ENCODE data around the gene MRTFA.

Gene MRTFA

DNA sequence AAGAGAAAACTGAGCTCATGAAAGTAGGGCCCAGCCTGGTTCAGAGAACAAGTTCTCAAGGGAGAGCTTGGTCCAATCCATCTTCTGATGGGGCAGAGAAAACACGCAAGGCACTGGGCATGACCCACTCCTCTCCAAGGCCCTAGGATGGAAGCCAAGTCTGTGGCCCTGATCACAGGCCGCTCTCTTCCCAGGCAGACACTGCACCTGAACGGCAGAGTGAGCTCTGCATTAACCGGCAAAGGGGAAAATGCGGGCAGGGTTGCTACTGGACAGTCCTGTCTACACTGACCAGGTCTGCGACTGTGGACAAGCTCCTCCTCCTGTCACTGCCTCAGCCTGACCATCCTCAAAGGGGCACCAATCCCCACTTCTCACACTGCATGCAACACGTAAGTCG is 216.8 kb downstream of the MRTFA start:
- no peak for DNase-seq

DNA sequence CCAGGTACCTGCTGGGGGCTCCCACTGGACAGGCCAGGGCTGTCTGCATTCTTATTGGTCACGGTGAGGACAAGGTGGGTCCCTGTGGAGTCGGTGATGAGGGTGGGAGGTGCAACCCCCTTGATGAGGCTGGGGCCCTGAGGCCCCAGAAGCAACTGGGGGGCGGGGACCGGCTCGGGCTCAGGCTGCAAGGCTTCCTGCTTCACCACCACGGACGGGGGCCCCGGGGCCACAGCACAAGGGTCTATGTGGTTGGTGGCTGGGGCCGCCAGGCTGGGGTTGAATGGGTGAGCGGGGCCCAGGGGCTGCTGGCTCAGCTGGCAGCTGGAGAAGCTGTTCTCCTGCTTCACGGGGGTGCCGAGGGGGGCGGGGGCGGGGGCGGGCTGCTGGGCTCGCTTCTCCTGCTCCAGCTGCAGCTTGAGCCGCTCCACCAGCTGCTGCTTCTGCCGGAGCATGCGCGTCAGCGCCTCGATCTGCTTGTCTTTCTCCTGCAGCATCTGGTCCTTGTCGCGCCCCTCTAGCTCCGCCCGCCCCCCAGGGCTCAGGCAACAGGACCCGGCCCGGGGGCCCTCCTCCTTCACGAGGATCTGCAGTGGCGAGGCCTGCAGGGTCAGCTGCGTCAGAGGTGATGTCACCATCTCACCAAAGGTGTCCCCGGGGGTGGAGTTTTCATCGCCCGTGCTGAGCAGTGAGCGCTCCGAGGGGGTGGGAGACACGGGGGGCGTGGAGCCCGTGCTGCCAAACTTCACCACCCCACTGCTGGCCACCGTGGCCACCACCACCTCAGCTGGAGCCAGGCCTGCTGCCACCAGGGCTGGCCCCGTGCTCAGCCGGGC is 217.9 kb downstream of the MRTFA start:
- DNase-seq: no peak

DNA sequence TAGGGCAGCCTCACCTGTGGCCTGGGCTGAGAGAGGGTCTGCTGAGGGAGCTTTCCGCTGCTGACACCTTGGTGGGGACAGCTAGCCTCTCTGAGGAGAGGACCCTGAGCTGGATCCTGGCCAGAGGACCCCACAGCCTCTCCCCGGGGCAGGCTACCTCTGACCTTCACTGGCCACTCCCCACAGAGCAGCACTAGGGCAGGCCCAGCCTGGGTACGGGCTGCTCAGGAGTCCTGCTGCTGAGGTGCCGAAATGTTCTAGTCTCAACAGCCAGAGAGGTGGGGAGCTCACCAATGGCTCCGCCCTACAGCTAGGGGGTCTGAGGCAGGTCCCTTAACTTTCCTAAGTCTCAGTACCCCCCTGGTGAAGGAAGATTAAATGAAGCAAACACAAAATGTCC is 218.6 kb downstream of the MRTFA start:
- no peak for DNase-seq

DNA sequence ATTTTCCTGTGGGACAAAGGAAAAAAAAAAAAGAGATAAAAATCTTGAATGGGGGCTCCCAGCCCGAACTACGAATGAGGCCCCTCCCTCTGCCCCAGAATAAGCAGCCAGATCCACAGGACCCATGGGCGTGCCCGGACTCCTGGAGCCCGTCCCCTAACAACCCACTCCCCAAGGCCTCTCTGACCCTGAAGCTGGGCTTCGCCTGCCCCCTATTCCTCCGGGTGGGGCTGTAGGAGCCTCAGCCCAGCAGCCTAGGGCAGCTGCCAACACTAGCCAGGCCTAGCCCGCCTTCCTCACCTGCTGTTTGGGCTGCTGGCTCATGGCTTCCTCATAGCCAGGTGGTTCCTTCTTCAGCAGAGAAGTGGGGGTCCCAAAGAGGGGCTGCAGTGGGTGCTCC is 219.5 kb downstream of the MRTFA start:
- DNase-seq: no peak

DNA sequence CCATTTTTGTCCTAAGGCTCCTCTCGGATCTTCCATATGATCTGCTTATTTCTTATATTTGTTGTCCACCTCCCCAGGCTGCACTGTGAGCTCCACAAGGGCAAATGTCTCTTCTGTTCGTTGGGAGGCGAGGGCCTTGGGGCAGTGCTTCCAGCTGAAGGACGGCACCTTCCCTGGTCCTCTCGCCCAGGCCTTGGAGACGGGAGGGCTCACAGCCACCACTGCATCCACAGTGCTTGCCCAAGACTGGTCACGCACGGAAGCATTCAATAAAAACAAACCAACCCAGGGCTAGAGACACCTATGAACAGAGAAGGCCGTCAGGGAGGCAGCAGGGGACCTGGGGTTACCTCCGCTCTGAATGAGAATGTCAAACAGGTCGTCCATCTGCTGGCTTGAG is 219.9 kb downstream of the MRTFA start:
- DNase-seq: no peak

DNA sequence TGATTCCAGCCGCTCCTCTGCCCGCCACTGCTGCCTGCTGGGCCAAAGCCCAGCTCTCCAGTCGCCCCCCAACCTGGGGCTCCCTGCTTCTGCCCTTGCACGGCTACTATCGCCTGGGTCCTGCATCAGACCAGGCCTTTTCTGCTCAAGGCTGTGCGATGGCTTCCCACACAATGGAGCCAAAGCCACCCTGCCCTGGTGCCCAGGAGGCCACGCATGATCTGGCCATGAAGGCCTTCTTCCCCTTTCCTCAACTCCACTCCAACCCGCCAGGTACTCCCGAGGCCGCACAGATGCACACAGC is 220.3 kb downstream of the MRTFA start:
- DNase-seq: no peak

DNA sequence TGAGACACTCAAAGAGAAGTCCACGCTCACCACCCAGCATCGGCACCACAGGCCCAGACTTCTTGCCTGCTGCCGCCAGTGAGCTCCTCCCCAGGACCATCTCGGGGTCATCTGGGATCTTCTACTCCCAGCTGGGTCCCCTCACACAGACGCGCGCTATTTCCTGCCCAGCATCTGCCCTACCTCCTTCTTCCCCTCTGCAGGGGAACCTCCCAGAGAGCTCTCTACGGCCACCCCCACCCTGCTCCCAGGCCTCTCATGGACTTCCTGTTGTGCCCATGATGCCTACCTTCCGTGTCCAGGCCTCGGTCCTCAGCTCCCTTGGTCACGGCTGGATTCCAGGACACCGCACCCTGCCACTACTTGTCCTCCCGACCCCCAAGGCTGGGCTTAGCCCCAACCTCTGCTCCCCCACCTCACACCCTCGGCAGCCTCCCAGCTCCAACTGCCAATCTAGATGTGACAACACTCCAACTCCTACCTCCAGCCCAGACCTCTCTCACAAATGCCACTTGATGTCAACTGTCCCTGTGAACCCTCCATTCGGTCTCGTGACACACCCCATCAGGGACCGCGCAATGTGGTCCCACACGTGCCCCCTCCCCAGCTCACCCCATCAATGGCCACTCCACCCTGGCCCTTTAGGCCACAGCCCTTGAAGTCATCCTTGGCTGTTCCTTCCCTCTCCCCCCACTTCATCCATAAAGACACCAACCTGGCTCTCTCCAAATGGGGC is 220.8 kb downstream of the MRTFA start:
- no peak for DNase-seq

DNA sequence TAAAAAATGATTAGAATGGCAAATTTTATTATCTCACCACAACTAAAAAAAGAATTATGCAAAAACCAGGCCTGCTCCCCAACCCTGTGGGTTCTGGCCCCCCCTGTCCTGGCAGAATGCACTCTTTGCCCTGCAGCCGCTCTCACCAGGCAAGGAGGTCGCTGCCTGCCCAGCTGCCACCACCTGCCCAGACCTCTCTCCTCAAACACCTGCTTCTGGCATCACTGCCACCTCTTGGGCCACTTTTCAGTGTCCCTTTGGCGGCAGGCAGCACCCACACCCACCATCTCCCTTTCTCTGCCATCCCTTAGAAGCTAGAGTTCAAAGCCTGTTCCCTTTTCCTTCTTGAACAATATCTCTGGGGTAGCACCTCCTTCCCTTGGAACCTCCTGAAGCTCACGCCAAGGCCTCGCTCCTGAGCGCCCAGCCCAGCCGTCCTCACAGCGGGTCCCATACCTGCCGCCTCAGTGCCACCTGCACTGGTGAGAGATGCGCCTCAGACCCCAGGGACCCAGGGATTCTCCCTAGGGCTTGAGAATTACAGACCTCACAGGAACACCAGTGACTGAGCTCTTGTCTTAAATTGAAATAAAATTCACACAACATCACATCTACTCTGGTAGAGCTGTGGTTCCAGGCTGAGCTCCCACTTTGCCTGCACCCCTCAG is 221.5 kb downstream of the MRTFA start:
- no peak for DNase-seq

DNA sequence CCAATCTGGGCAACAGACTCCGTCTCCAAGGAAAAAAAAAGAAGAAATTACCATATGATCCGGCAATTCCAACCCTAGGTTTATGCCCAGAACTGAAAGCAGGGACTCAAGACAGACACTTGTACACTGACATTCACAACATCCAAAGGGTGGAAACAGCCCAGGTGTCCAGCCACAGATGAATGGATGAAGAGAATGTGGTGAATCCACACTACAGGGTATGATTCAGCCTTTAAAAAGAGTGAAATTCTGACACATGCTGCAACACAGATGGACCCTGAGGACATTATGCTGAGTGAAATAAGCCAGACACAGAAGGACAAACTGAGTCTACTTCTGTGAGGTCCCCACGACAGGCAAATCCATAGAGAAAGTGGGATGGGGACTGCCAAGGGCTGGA is 222.2 kb downstream of the MRTFA start:
- DNase-seq: no peak

DNA sequence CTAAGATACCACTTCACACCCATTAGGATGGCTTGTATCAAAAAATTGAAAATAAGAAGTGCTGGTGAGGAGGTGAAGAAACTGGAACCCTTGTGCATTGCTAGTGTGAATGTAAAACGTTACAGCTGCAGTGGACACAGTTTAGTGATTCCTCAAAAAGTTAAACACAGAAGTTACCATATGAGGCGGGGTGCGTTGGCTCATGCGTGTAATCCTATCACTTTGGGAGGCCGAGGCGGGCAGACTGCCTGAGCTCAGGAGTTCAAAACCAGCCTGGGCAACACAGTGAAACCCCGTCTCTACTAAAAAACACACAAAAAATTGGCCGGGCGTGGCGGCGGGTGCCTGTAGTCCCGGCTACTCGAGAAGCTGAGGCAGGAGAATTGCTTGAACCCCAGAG is 222.6 kb downstream of the MRTFA start:
- no peak for DNase-seq

DNA sequence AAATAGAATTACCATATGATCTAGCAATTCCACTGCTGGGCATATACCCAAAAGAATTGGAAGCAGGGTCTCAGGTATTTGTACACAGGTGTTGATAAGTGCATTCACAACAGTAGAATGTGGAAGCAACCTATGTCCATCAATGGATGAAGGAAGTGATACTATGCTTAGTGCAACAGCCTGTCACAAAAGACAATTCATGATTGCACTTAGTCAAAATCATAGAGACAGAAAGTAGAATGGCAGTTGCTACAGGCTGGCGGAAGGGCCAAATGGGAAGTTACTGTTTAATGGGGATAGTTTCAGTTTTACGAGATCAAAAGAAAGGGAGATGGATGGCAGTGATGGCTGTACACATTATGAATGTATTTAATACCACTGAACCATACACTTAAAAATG is 224.1 kb downstream of the MRTFA start:
- DNase-seq: no peak

DNA sequence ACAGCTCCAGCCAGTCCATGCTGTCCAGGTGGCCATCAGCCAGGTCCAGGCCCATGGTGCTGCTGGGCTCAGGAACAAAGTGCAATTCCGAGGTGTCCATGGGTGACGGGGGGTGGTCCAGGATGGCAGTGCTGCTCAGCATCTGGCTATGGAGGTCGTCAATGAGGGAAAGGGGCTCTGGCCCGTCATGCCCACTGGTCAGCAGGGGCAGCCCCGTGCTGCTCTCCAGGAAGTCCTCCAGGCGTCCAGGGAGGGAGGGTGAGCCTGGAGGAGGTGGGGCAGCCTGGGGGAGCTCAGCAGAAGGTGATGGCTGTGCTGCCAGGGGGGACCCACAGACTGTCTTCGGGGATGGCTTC is 225.0 kb downstream of the MRTFA start:
- no peak for DNase-seq

DNA sequence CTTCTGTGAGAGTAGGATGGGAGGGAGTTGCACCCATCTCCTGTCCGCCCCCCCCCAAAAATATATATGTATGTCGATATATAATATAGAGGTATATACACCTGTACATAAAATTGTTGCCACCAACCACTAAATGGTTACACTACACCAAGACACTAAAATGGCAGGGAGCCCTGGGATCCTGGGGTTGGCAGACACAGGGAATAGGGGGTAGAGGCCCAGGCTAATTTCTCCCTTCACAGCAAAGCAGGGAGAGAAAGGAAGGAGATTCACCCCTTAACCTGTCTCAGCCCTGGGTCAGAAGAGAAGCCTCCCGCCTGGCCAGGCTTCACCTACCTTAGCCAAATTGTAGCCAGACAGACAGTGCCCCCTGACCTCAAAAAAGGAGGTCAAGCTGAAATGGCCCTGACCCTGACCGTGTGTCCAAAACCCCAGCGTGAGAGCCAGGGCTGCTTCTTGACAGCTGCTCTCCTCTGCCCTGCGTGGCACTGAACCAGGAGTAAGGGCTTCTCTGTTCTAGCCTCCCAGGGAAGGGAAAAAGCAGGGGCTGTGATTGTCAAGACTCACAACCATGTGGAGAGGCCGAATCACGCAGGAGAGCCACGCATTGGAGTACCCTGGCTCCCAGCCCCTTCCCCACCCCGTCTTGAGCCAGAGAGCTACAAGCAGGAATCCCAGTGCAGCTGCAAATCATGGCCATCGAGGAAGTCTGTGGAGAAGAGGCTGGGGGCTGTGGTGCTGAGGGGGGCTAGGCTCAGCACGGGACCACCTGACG is 225.6 kb downstream of the MRTFA start:
- DNase-seq: no peak

DNA sequence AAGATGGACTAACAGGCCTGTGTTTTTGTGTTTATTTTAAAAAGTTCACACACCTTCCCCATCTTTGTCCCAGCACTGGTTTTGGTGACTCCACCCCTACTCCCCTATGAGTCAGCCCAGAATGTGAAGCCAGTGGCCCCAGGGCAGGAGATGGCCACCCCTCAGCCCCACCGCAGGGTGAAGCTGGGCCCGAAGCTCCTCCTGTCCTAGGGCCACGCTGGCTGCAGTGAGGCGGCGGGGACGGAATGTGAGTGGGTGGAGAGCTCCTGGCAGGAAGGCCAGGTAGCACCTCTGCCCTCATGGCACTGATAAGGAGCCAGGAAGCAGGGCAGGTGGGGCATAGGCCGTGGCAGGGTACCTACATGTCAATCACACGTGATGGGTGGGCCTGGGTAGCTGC is 226.2 kb downstream of the MRTFA start:
- DNase-seq: no peak

DNA sequence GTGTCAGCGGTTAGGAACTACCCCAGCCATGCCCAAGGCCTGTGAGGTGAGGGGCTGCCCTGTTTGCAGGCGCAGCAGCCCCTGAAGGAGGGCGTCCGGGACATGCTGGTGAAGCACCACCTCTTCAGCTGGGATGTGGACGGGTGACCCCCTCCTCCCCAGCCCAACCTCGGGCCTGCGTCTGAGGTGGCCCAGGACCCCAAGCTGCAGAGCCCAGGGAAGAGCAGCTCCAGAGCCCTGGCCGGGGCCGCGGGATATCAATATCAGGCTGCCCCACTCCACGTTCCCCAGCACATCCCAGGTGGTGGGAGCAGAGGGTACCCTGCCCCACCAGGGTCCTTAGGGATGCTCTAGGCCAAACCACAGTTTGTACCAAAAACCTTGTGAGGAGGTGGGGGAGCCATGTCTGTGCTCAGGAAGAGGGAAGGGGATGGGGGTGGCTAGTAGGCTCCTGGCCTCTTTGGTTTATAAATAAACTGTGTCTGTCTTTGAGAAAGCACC is 226.9 kb downstream of the MRTFA start:
- DNase-seq: no peak

DNA sequence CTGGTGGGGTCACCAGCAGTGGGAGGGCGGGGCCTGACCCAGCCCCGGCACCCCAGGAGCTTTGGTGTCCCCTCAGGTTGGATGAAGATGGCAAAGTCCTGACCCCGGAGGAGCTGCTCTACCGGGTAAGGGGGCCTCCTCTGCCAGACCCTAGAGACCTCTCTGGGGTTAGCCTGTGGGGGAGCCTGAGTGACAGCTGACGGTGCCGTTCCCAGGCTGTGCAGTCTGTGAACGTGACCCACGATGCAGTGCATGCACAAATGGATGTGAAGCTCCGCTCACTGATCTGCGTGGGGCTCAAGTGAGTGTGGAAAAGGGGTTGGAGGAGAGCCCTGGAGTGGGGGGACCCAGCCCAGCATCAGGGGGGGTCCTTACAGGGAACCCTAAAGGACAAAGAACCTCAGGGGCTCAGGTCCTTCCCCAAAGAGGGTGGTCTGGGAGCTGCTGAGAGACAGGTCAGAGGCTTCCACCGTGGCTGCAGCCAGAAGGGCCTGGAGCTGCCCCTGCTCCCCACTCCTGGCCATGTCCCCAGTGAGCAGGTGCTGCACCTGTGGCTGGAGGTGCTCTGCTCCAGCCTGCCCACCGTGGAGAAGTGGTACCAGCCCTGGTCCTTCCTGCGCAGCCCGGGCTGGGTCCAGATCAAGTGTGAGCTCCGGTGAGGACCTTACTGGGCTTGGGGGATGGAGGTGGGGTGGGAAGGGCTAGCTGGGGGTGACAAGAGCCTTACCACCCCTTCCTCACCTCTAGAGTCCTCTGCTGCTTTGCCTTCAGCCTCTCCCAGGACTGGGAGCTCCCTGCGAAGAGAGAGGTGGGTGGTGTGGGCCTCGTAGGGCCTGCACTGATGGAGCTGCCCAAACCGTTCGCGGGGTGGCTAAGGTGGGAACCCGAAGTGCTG is 227.6 kb downstream of the MRTFA start:
- DNase-seq: no peak

DNA sequence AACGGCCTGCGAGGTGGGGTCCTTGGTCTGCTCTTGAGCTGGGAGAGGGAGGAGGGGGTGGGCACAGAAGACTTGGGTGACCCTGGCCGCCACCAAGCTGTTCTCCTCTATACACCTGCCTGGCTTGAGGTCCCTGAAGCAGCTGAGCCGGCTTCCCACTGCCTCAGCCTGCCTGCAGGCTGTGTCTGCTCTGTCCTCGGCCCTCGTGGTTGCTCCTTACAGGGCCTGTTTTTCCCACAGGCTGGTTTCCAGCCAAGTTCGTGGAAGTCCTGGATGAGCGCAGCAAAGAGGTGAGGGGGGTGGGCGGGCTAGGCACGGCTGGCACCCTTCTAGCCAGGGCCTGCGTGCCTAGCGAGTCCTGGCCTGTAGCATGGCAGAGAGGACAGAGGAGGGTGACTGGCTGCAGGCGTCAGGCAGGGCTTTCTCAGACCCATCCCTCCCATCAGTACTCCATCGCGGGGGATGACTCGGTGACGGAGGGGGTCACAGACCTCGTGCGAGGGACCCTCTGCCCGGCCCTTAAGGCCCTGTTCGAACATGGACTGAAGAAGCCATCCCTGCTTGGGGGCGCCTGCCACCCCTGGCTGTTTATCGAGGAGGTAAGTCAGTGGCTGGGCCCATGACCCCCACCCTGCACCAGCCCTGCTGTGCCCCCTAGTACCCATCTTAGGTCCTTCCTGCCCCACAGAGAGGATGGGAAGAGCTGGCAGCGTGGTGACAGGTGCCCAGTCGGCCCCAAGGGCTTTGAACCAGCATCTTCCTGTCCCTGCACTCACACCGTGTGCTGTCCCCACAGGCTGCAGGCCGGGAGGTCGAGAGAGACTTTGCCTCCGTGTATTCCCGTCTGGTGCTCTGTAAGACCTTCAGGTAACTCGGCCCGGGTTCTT is 228.4 kb downstream of the MRTFA start:
- DNase-seq: no peak

DNA sequence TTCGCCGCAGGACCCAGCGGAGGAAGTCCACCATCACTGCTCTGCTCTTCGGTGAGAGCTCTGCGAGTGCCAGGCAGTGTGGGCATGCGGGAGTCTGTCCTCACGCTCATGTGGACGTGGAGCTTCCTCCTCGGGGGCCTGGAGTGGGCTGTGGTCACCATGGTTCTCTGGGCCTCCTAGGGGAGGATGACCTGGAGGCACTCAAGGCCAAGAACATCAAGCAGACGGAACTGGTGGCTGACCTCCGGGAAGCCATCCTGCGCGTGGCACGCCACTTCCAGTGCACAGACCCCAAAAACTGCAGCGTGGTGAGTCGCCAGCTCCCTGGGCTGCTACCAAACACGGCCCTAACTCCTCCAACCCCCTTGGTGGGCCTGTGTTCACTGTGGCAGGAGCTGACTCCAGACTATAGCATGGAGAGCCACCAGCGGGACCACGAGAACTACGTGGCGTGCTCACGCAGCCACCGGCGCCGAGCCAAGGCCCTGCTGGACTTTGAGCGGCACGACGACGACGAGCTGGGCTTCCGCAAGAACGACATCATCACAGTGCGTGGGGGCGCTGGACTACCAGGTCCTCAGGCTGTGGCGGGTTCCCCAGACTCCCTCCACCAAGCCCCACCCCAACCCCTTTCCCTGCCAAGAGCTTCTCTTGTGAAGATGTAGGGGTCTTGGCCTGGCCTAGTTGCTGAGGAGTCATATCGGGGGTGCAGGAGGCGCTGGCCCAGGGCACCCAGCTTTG is 229.3 kb downstream of the MRTFA start:
- DNase-seq: no peak

DNA sequence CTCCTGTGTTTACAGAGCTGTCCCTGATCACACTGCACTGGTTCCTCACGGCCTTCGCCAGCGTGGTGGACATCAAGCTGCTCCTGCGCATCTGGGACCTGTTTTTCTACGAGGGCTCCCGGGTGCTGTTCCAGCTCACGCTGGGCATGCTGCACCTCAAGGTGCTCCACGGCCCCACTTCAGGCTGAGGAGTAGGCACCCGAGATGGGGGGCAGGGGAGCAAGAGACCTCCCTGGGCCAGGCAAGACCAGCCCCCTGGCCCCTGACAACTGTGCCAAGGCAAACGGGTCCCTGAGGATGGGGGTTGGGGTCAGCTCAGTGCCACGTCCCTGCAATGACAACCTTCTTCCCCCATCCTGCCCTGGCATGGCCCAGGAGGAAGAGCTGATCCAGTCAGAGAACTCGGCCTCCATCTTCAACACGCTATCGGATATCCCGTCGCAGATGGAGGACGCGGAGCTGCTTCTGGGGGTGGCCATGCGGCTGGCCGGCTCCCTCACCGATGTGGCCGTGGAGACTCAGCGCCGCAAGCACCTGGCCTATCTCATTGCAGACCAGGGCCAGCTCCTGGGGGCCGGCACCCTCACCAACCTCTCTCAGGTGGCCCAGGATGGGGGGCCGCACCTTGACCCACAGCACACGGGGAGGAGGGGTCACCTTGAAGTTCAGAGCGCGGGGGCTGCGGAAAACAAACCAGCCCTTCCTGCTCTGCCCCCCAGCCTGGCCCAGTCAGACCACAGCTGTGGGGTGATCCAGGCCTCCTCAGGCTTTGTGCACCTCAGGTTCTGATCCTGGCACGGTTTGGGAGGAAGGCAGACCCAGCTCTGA is 230.2 kb downstream of the MRTFA start:
- no peak for DNase-seq

Data from activated naive CD4-positive, alpha-beta T cell treated with anti-CD3 and anti-CD28 coated beads, Interleukin-2, amount 50 U/mL, for 16 hours (primary cell).